AG04450 (cell line): Measurements from ENCODE around the gene GALM. TPM values are rescaled to one million over a fixed set of nuclear protein-coding genes. Genes with fewer than 3 reads are reported as not detected.

Source experiments
- CTCF ChIA-PET: fragments of 300-600, 350-600 bp; formaldehyde crosslinking; extraction: SDS; loops from one replicate; lab custom pipeline; 2022; ENCODE audit warnings: antibody characterized with exemption, inconsistent platforms; lab: Charles Lee
- POLR2A ChIA-PET: fragments of 350-600 bp; formaldehyde crosslinking; extraction: SDS; loops from one replicate; lab custom pipeline; 2021; ENCODE audit warnings: antibody characterized with exemption, inconsistent platforms; lab: Yijun Ruan, JAX
- DNase-seq: peaks from one replicate; pipeline ENCODE4 v3.0.0-alpha.2; 2011; ENCODE audit warnings: low read depth, low spot score
- H3K27ac ChIP-seq: one replicate; pipeline ENCODE4 v1.5.1; 2012; ENCODE audit warnings: low read depth, low read length, control low read depth
- H3K27me3 ChIP-seq: one replicate; pipeline ENCODE4 v1.6.0; 2012; ENCODE audit warnings: low read length; ENCODE audit not compliant: control insufficient read depth, insufficient read depth
- H3K4me3 ChIP-seq: 2 replicates; pipeline ENCODE4 v1.5.1; 2011; ENCODE audit warnings: mild to moderate bottlenecking, low read depth, low read length, control low read depth
- H3K9me3 ChIP-seq: 2 replicates; pipeline ENCODE4 v1.5.1; 2012; ENCODE audit warnings: low read length; ENCODE audit not compliant: control insufficient read depth, insufficient read depth
- polyA plus RNA-seq: library from polyadenylated mRNA; depleted of rRNA; stranded (reverse); fragments of >200 nt; gene quantifications from 2 replicates; pipeline ENCODE4 v1.2.3, GENCODE V29; 2011
- TF ChIP-seq, protein P1 (sequence below): IDR thresholded peaks from 2 replicates; pipeline ENCODE4 v1.5.1; 2011; ENCODE audit warnings: low read depth, low read length, control low read depth, inconsistent platforms

Gene GALM
- polyA plus RNA-seq, 1 experiment: 19.0 TPM

DNA sequence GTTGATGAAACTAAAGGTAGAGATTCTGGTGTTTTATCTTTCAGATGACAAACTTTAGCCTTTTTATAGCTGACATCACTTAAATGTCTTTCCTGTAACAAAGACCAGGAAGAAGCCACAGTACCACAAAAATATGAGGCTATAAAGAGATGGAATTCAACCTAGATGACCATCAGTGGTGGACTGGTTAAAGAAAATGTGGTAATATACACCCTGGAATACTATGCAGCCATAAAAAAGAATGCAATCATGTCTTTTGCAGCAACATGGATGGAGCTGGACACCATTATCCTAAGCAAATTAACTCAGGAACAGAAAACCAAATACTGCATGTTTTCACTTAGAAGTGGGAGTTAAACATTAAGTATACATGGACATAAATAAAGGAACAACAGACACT, 44.9 kb upstream of the GALM start:
- ChIA-PET POLR2A (no interaction called here), CTCF (interaction anchor here (1.2 kb wide), 1 partner anchor 18 kb away, joined by 3 read pairs; the partner anchor contains the start of gene HNRNPLL)
- H3K9me3 ChIP-seq: no peaks in the 10 kb centered on the region
- no peak overlapping the region for H3K27ac ChIP-seq
- TF ChIP-seq, protein P1, sequence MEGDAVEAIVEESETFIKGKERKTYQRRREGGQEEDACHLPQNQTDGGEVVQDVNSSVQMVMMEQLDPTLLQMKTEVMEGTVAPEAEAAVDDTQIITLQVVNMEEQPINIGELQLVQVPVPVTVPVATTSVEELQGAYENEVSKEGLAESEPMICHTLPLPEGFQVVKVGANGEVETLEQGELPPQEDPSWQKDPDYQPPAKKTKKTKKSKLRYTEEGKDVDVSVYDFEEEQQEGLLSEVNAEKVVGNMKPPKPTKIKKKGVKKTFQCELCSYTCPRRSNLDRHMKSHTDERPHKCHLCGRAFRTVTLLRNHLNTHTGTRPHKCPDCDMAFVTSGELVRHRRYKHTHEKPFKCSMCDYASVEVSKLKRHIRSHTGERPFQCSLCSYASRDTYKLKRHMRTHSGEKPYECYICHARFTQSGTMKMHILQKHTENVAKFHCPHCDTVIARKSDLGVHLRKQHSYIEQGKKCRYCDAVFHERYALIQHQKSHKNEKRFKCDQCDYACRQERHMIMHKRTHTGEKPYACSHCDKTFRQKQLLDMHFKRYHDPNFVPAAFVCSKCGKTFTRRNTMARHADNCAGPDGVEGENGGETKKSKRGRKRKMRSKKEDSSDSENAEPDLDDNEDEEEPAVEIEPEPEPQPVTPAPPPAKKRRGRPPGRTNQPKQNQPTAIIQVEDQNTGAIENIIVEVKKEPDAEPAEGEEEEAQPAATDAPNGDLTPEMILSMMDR: no peak
- no peak overlapping the region for H3K4me3 ChIP-seq
- no peak for DNase-seq
- H3K27me3 ChIP-seq: no peaks in the 10 kb centered on the region

DNA sequence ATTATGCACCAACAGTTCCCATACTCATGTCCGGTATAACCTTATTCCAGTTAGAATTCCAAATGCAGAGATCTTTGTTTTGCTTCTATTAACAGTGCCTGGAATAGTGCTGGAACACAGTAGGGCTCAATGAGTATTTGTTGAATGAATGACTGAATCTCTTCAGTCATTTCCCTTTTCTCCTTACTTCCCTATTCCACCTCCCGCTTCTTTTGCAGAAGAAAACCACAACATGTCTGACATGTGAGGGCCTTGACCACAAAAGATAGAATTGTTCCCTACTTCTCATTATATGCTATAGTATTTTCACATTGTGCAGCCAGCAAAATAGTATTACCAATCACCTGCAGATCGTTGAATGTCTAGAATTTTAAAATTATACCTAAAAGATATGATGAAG, 43.7 kb upstream of the GALM start:
- Histone ChIP-seq H3K27me3 (peaks cover 5% of the 10 kb centered on the region), H3K9me3 (no peaks in the 10 kb centered on the region), H3K27ac (no peak overlapping the region), H3K4me3 (no peak overlapping the region)
- DNase-seq: no peak
- ChIA-PET POLR2A (no interaction called here), CTCF (interaction anchor here (1.2 kb wide), 1 partner anchor 19 kb away, joined by 3 read pairs; the partner anchor contains the start of gene HNRNPLL)
- TF ChIP-seq, protein P1: no peak

DNA sequence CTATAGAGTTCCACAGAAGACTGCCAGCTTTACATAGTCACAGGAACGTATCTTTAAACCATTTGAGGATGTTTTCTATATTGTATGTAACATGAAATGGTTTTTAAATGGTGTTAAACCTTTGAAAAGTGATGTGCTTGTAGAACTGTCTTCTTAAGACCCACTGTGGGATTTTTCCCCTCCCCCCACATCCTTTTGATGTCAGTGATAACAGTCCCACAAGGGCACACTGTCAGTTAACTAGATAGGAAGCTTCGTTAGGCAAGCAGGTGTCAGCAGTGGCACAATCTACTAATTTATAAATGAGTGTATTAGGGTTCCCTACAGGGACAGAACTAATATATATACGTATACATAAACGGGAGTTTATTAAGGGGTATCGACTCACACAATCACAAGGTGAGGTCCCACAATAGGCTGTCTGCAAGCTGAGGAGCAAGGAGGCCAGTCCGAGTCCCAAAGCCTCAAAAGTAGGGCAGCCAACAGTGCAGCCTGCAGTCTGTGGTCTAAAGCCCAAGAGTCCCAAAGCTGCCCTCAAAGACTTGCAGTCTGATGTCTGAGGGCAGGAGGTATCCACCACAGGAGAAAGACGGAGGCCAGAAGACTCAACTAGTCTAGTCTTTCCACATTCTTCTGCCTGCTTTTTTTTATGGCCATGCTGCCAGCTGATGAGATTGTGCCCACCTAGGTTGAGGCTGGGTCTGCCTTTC, 39.4 kb upstream of the GALM start:
- ChIA-PET CTCF (interaction anchor here (1.4 kb wide), 1 partner anchor 44 kb away, joined by 4 read pairs; no protein-coding TSS in a partner anchor), POLR2A (no interaction called here)
- Histone ChIP-seq H3K27me3 (peaks cover 12% of the 10 kb centered on the region), H3K4me3 (no peak overlapping the region), H3K9me3 (no peaks in the 10 kb centered on the region), H3K27ac (no peak overlapping the region)
- TF ChIP-seq, protein P1: no peak
- no peak for DNase-seq

DNA sequence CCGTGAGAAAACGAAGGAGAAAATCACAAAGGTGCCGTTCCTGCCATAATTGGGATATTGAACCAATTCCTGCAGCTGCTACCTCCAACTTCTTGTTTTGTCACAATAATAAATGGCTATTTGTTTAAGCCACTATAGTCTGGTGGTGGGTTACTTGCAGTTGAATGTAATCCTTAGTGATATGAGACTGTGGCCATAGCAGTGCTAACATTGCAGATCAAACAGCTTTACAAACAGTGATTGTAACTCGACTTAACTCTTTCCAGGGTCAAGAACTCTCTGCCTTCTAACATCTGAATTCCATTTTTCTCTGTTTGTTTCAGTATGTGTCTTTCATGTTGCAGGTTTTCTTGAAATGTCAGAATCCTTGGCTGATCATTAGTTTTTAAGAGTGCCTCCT, 38.5 kb upstream of the GALM start:
- no peak for DNase-seq
- no peak overlapping the region for H3K27ac ChIP-seq
- H3K27me3 ChIP-seq: peaks cover 12% of the 10 kb centered on the region
- POLR2A ChIA-PET: no interaction called here
- no peaks in the 10 kb centered on the region for H3K9me3 ChIP-seq
- no peak overlapping the region for H3K4me3 ChIP-seq
- TF ChIP-seq, protein P1: no peak
- CTCF ChIA-PET: interaction anchor here (1.4 kb wide), 1 partner anchor 45 kb away, joined by 4 read pairs; no protein-coding TSS in a partner anchor

DNA sequence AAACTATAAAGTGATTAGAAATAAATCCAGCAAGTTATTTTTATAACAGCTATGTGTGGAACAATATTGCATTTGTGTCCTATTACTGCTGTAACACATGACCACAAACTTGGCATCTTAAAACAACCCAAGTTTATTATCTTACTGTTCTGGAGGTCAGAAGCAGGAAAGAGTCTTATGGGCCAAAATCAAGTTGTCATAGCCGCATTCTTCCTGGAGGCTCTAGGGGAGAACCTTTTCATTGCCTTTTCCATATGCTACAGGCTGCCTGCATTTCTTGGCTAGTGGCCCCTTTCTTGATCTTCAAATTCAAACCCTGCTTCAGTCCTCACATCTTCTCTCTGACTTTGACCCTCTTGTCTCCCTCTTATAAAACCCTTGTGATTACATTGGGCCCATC, 36.2 kb upstream of the GALM start:
- Histone ChIP-seq H3K9me3 (no peaks in the 10 kb centered on the region), H3K27ac (no peak overlapping the region), H3K4me3 (no peak overlapping the region), H3K27me3 (peaks cover 14% of the 10 kb centered on the region)
- POLR2A ChIA-PET: no interaction called here
- DNase-seq: no peak
- TF ChIP-seq, protein P1: no peak
- CTCF ChIA-PET: no interaction called here
